Astrocyte (in vitro differentiated cells and primary cell): ENCODE results near the gene GLB1L2. TPM values are rescaled to one million over a fixed set of nuclear protein-coding genes. Genes with fewer than 3 reads are reported as not detected.

ENCODE experiments used
- DNase-seq: peaks from one replicate; pipeline ENCODE4 v3.0.0-alpha.2; 2010; ENCODE audit warnings: low read depth
- FAIRE-seq: peaks from 2 replicates; lab custom pipeline; 2011; peaks lifted over from hg19 to GRCh38; lab: Jason Lieb, UNC
- H2AFZ ChIP-seq: 2 replicates; pipeline ENCODE4 v1.6.0; 2012; ENCODE audit warnings: low read depth, low read length, inconsistent platforms
- H3K27ac ChIP-seq: 2 replicates; pipeline ENCODE4 v1.5.1; 2011; ENCODE audit warnings: low read depth, low read length, inconsistent platforms
- H3K27me3 ChIP-seq: 2 replicates; pipeline ENCODE4 v1.6.0; 2011; ENCODE audit warnings: low read length, inconsistent platforms; ENCODE audit not compliant: insufficient read depth
- H3K36me3 ChIP-seq: 2 replicates; pipeline ENCODE4 v1.5.1; 2011; ENCODE audit warnings: low read length, inconsistent platforms; ENCODE audit not compliant: insufficient read depth
- H3K4me1 ChIP-seq: 2 replicates; pipeline ENCODE4 v1.5.1; 2011; ENCODE audit warnings: low read length, inconsistent platforms; ENCODE audit not compliant: insufficient read depth
- H3K4me2 ChIP-seq: 2 replicates; pipeline ENCODE4 v1.6.0; 2012; ENCODE audit warnings: low read length, inconsistent platforms
- H3K4me3 ChIP-seq: 2 replicates; pipeline ENCODE4 v1.5.1; 2011; ENCODE audit warnings: low read depth, mild to moderate bottlenecking, low read length, inconsistent platforms; ENCODE audit not compliant: insufficient read depth
- H3K79me2 ChIP-seq: 2 replicates; pipeline ENCODE4 v1.6.0; 2012; ENCODE audit warnings: mild to moderate bottlenecking, low read length, inconsistent platforms; ENCODE audit not compliant: insufficient read depth
- H3K9ac ChIP-seq: 2 replicates; pipeline ENCODE4 v1.6.0; 2012; ENCODE audit warnings: mild to moderate bottlenecking, low read length, inconsistent platforms
- H3K9me3 ChIP-seq: 2 replicates; pipeline ENCODE4 v1.5.1; 2012; ENCODE audit warnings: low read depth, mild to moderate bottlenecking, low read length, inconsistent platforms; ENCODE audit not compliant: insufficient read depth
- H4K20me1 ChIP-seq: 2 replicates; pipeline ENCODE4 v1.6.0; 2012; ENCODE audit warnings: low read length, inconsistent platforms; ENCODE audit not compliant: insufficient read depth
- H3K27ac Mint-ChIP-seq: one replicate; pipeline ENCODE4 v1.8.0; 2021; ENCODE audit warnings: mild to moderate bottlenecking, mixed read lengths; ENCODE audit not compliant: unreplicated experiment
- H3K27me3 Mint-ChIP-seq: one replicate; pipeline ENCODE4 v1.8.0; 2021; ENCODE audit warnings: low read depth, mixed read lengths; ENCODE audit not compliant: unreplicated experiment
- H3K36me3 Mint-ChIP-seq: one replicate; pipeline ENCODE4 v1.8.0; 2021; ENCODE audit warnings: low read depth, mixed read lengths; ENCODE audit not compliant: unreplicated experiment
- H3K4me1 Mint-ChIP-seq: one replicate; pipeline ENCODE4 v1.8.0; 2021; ENCODE audit warnings: low read depth, mixed read lengths; ENCODE audit not compliant: unreplicated experiment
- H3K4me3 Mint-ChIP-seq: one replicate; pipeline ENCODE4 v1.8.0; 2021; ENCODE audit warnings: mild to moderate bottlenecking, moderate library complexity, mixed read lengths; ENCODE audit not compliant: unreplicated experiment
- H3K9me3 Mint-ChIP-seq: one replicate; pipeline ENCODE4 v1.8.0; 2021; ENCODE audit warnings: mild to moderate bottlenecking, mixed read lengths; ENCODE audit not compliant: unreplicated experiment
- EZH2 ChIP-seq: IDR thresholded peaks from 2 replicates; pipeline ENCODE4 v1.6.1; 2012; ENCODE audit warnings: mild to moderate bottlenecking, low read length, inconsistent platforms; ENCODE audit not compliant: insufficient read depth
- total RNA-seq: library from RNA; stranded (reverse); gene quantifications from 2 replicates; pipeline ENCODE4 v1.2.1, GENCODE V29; 2021
- TF ChIP-seq, protein P1 (sequence below): IDR thresholded peaks from 2 replicates; pipeline ENCODE4 v1.5.1; 2011; ENCODE audit warnings: low read depth, mild to moderate bottlenecking, inconsistent platforms, low read length, moderate library complexity; ENCODE audit not compliant: insufficient read depth

GLB1L2 gene
- total RNA-seq, 1 donor from 2014 or later: 2.8 TPM

GRCh38 chr11:134355656-134356055 is 23.9 kb downstream of the GLB1L2 start:
- Histone ChIP-seq H3K9ac (no peak overlapping the region), H3K4me2 (no peak overlapping the region), H3K4me3 (no peak overlapping the region), H3K36me3 (no peaks in the 10 kb centered on the region), H3K9me3 (no peaks in the 10 kb centered on the region), H4K20me1 (no peaks in the 10 kb centered on the region), H3K27me3 (no peaks in the 10 kb centered on the region), H3K79me2 (no peaks in the 10 kb centered on the region), H2AFZ (no peak overlapping the region), H3K27ac (no peak overlapping the region), H3K4me1 (no peaks in the 10 kb centered on the region)
- Mint-ChIP-seq H3K27me3 (peaks cover 26% of the 10 kb centered on the region), H3K9me3 (no peaks in the 10 kb centered on the region), H3K36me3 (no peaks in the 10 kb centered on the region), H3K27ac (no peak overlapping the region), H3K4me3 (no peak overlapping the region), H3K4me1 (no peaks in the 10 kb centered on the region)
- FAIRE-seq (no peak), DNase-seq (no peak)
- no peak for TF ChIP-seq EZH2
- TF ChIP-seq, protein P1, sequence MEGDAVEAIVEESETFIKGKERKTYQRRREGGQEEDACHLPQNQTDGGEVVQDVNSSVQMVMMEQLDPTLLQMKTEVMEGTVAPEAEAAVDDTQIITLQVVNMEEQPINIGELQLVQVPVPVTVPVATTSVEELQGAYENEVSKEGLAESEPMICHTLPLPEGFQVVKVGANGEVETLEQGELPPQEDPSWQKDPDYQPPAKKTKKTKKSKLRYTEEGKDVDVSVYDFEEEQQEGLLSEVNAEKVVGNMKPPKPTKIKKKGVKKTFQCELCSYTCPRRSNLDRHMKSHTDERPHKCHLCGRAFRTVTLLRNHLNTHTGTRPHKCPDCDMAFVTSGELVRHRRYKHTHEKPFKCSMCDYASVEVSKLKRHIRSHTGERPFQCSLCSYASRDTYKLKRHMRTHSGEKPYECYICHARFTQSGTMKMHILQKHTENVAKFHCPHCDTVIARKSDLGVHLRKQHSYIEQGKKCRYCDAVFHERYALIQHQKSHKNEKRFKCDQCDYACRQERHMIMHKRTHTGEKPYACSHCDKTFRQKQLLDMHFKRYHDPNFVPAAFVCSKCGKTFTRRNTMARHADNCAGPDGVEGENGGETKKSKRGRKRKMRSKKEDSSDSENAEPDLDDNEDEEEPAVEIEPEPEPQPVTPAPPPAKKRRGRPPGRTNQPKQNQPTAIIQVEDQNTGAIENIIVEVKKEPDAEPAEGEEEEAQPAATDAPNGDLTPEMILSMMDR: no peak

DNA sequence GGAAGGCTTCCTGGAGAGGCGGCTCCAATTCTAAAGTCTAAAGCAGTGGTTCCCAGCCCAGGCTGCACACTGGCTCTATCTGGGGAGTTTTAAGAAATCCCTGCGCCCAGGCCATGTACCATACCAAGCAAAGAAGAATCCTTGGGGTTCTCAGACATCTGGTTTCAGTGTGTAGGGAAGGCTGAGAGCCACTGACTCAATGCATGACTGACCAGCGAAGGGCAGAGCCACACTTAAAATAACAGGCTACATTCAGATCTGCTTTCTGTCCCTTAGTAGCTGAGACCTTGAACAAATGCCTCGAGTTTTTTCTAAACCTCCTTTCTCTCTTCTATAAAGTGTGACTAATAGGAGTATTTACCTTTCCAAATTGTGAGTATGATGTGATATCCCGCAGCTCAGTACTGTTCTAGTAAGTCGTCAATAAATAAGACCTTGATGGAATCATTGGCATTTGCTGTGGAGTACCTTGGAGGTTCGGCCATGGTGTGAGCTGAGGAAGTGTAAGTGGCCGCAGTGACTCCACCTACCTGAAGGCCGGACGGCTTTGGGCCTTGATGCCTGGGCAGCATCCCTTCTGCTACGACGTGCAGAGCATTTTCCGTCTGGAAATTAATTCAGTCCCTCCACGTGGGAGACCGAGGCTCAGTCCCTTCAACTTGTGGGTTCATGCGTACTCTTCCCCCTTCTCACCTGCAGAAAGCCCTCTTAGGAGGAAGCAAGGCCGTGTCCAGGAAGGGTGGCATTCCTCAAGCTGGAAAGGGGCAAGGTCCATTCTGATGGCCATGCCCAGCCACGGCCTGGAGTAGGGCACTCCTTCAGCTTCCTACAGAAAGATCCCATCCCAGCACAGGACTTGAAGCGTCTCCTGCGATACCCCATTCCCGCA is 25.1 kb downstream of the GLB1L2 start:
- H3K4me3 Mint-ChIP-seq: no peak overlapping the region
- Histone ChIP-seq H4K20me1 (no peaks in the 10 kb centered on the region), H3K79me2 (no peaks in the 10 kb centered on the region), H3K27me3 (no peaks in the 10 kb centered on the region), H3K27ac (no peak overlapping the region), H3K9ac (no peak overlapping the region), H3K4me2 (no peak overlapping the region), H3K4me1 (no peaks in the 10 kb centered on the region), H3K36me3 (no peaks in the 10 kb centered on the region), H2AFZ (no peak overlapping the region), H3K9me3 (no peaks in the 10 kb centered on the region), H3K4me3 (no peak overlapping the region)
- H3K9me3 Mint-ChIP-seq: no peaks in the 10 kb centered on the region
- DNase-seq: no peak
- H3K36me3 Mint-ChIP-seq: no peaks in the 10 kb centered on the region
- H3K27ac Mint-ChIP-seq: no peak overlapping the region
- H3K4me1 Mint-ChIP-seq: no peaks in the 10 kb centered on the region
- FAIRE-seq: no peak
- no peak for TF ChIP-seq EZH2
- TF ChIP-seq, protein P1: no peak
- peaks cover 32% of the 10 kb centered on the region for H3K27me3 Mint-ChIP-seq

DNA sequence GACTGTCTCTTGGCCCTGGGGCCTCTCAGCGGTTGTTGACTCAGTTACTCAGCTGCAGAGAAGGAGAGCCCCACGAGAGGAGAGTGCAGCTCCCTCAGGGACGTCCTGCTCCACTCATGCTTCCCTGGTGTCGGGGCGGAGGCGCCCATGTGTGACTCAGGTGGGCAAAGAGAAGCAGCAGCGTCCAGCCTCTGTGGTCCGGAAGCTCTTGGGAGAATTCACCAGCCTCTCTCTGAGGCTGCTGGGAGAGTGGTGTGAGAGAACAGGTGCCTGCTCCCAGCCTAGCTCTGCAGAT is 25.7 kb downstream of the GLB1L2 start:
- H3K36me3 ChIP-seq: no peaks in the 10 kb centered on the region
- no peak overlapping the region for H3K4me3 Mint-ChIP-seq
- TF ChIP-seq, protein P1: no peak
- no peak for TF ChIP-seq EZH2

More for the DNA sequence above, 25.7 kb downstream of the GLB1L2 start:
- Mint-ChIP-seq H3K9me3 (no peaks in the 10 kb centered on the region), H3K4me1 (no peaks in the 10 kb centered on the region), H3K27me3 (peaks cover 35% of the 10 kb centered on the region), H3K27ac (no peak overlapping the region), H3K36me3 (no peaks in the 10 kb centered on the region)
- H3K9me3 ChIP-seq: no peaks in the 10 kb centered on the region
- no peak overlapping the region for H3K4me2 ChIP-seq
- H3K79me2 ChIP-seq: no peaks in the 10 kb centered on the region
- H3K27me3 ChIP-seq: no peaks in the 10 kb centered on the region
- DNase-seq (no peak), FAIRE-seq (no peak)
- H4K20me1 ChIP-seq: no peaks in the 10 kb centered on the region
- no peak overlapping the region for H3K4me3 ChIP-seq
- no peak overlapping the region for H2AFZ ChIP-seq
- H3K27ac ChIP-seq: no peak overlapping the region
- H3K9ac ChIP-seq: no peak overlapping the region
- H3K4me1 ChIP-seq: no peaks in the 10 kb centered on the region
